Spleen (tissue), 11 donors: ENCODE measurements around the gene IQCF6. TPM values are rescaled to one million over a fixed set of nuclear protein-coding genes. Genes with fewer than 3 reads are reported as not detected.

Source experiments
- DNase-seq: peaks from one replicate; pipeline ENCODE4 v3.0.0-alpha.2; 2020
- H3K27ac ChIP-seq, 8 donors: fragments of 200-600 bp; sonication (generic) in 7 of 8; 1 replicate in 4 of 8; 2 replicates in 4 of 8; pipeline versions ENCODE4 v1.5.0 to v1.8.0; 2016 to 2021; ENCODE audit warnings: inconsistent platforms in 4 of 8, mild to moderate bottlenecking in 4 of 8, moderate library complexity in 1 of 8
- H3K27me3 ChIP-seq, 7 donors: fragments of 200-600 bp; sonication (generic) in 6 of 7; replicated peaks in 1 of 7; 1 replicate in 4 of 7; 2 replicates in 3 of 7; pipeline versions ENCODE4 v1.5.0 to v1.8.0; 2016 to 2021; ENCODE audit warnings: inconsistent platforms in 3 of 7, mild to moderate bottlenecking in 1 of 7
- H3K36me3 ChIP-seq, 6 donors: fragments of 200-600 bp; sonication (generic) in 5 of 6; 1 replicate in 4 of 6; 2 replicates in 2 of 6; pipeline versions ENCODE4 v1.5.0 to v1.8.0; 2016 to 2021; ENCODE audit warnings: inconsistent platforms in 2 of 6
- H3K4me1 ChIP-seq, 6 donors: fragments of 200-600 bp; sonication (generic) in 5 of 6; 1 replicate in 3 of 6; 2 replicates in 3 of 6; pipeline versions ENCODE4 v1.5.0 to v1.8.0; 2016 to 2021; ENCODE audit warnings: inconsistent platforms in 3 of 6
- H3K4me3 ChIP-seq, 8 donors: fragments of 200-600 bp; sonication (generic) in 7 of 8; 1 replicate in 4 of 8; 2 replicates in 4 of 8; pipeline versions ENCODE4 v1.5.0 to v1.8.0; 2016 to 2021; ENCODE audit warnings: inconsistent platforms in 4 of 8, mild to moderate bottlenecking in 4 of 8, moderate library complexity in 2 of 8
- H3K9me3 ChIP-seq, 8 donors: fragments of 200-600 bp; sonication (generic) in 7 of 8; 1 replicate in 4 of 8; 2 replicates in 4 of 8; pipeline versions ENCODE4 v1.5.0 to v1.8.0; 2016 to 2021; ENCODE audit warnings: inconsistent platforms in 4 of 8
- POLR2A ChIP-seq, 3 donors: fragments of 450-650 bp; IDR thresholded peaks; one replicate each; pipeline ENCODE4 v1.5.1; 2017; ENCODE audit warnings: antibody characterized with exemption in 3 of 3, mild to moderate bottlenecking in 1 of 3
- POLR2AphosphoS5 ChIP-seq, 3 donors: sonication (generic); formaldehyde crosslinking; IDR thresholded peaks; one replicate each; pipeline ENCODE4 v1.5.1; 2017; ENCODE audit warnings: antibody characterized with exemption in 3 of 3
- WGBS, 5 donors: extraction: QIAGEN DNeasy Blood & Tissue Kit in 3 of 5; methylation state at CpG; one replicate each; pipeline versions ENCODE4 v1.1.5 to v1.1.7; 2013 to 2018; 5-methylcytosine and 5-hydroxymethylcytosine counted together
- intact Hi-C: fragments of 100-400 bp; cut with DNase I; formaldehyde crosslinking; loops from one replicate; pipeline ENCODE4 v1.15.0; 2023; ENCODE audit warnings: low total_unique reads
- polyA plus RNA-seq, 3 donors: library from polyadenylated mRNA; stranded (reverse); fragments of 200-250 nt; gene quantifications; one replicate each; pipeline ENCODE4 v1.2.1, GENCODE V29; 2013
- total RNA-seq, 7 donors: library from RNA; depleted of rRNA in 3 of 7; stranded (reverse); fragments of >200 nt in 3 of 7; fragmentation: NEBNext Ultra II Directional in 4 of 7; extraction: Animal tissue kit (Norgen Biotek cat#: 25700) in 4 of 7; gene quantifications; one replicate each; pipeline versions ENCODE4 v1.1.0 to v1.2.1, GENCODE V29; 2016 to 2021
- TF ChIP-seq, protein P1 (sequence below), 11 experiments: fragments of 200-600 bp in 7 of 11; fragments of 450-650 bp in 4 of 11; sonication (generic) in 4 of 11; IDR thresholded peaks in 8 of 11; conservative IDR thresholded peaks in 3 of 11; 1 replicate in 7 of 11; 2 replicates in 4 of 11; pipeline versions ENCODE4 v1.4.0 to v1.8.0; 2016 to 2021; ENCODE audit warnings: antibody characterized with exemption in 11 of 11, inconsistent platforms in 4 of 11, mild to moderate bottlenecking in 1 of 11
- donor health status: healthy with polysubstance abuse.
- donor health status: DM: no; HTN: no; CAD: no; lungs with moderate emphysema.
- donor health status: DM: no; HTN: no; CAD: no.
- donor health status: Bipolar disorder and iron deficiency.
- donor health status: healthy.
- donor health status: DM: no; HTN: no; CAD: no.
- donor health status: DM: yes; HTN: yes; CAD: no.

IQCF6 gene
- total and polyA plus RNA-seq, 10 donors: not detected

GRCh38 chr3:51808934-51809333 lies 29.9 kb upstream of the IQCF6 start:
- H3K27ac ChIP-seq: no peak overlapping the region
- H3K4me1 ChIP-seq: no peaks in the 10 kb centered on the region
- no peak for DNase-seq
- H3K27me3 ChIP-seq: no peaks in the 10 kb centered on the region
- TF ChIP-seq POLR2A (IDR thresholded peaks at IDR 0.05) (no peak), POLR2AphosphoS5 (IDR thresholded peaks at IDR 0.05) (no peak)
- TF ChIP-seq, protein P1, sequence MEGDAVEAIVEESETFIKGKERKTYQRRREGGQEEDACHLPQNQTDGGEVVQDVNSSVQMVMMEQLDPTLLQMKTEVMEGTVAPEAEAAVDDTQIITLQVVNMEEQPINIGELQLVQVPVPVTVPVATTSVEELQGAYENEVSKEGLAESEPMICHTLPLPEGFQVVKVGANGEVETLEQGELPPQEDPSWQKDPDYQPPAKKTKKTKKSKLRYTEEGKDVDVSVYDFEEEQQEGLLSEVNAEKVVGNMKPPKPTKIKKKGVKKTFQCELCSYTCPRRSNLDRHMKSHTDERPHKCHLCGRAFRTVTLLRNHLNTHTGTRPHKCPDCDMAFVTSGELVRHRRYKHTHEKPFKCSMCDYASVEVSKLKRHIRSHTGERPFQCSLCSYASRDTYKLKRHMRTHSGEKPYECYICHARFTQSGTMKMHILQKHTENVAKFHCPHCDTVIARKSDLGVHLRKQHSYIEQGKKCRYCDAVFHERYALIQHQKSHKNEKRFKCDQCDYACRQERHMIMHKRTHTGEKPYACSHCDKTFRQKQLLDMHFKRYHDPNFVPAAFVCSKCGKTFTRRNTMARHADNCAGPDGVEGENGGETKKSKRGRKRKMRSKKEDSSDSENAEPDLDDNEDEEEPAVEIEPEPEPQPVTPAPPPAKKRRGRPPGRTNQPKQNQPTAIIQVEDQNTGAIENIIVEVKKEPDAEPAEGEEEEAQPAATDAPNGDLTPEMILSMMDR (IDR thresholded peaks at IDR 0.05 in 8 of 11, conservative IDR thresholded peaks at IDR 0.05 in 3 of 11): no peak
- peaks cover 0 to 9% (median 0%) of the 10 kb centered on the region in 8 donors for H3K9me3 ChIP-seq
- WGBS, 5 donors: 77 to 88% (median 88%) methylated on average over 5 of the region's 5 CpGs
- no peaks in the 10 kb centered on the region for H3K36me3 ChIP-seq
- intact Hi-C loops: loop anchor here (10.0 kb wide), 1 partner anchor 94 kb away; no protein-coding TSS in a partner anchor
- no peak overlapping the region for H3K4me3 ChIP-seq

GRCh38 chr3:51802106-51802703 lies 23.2 kb upstream of the IQCF6 start:
- WGBS, 5 donors: 49 to 60% (median 54%) methylated on average over 11 of the region's 11 CpGs
- Histone ChIP-seq H3K27me3 (peaks cover 0 to 13% (median 6%) of the 10 kb centered on the region in 7 donors), H3K4me1 (no peaks in the 10 kb centered on the region), H3K4me3 (no peak overlapping the region), H3K27ac (no peak overlapping the region), H3K9me3 (no peaks in the 10 kb centered on the region), H3K36me3 (no peaks in the 10 kb centered on the region)
- intact Hi-C loops: loop anchor here (10.0 kb wide), 1 partner anchor 87 kb away; no protein-coding TSS in a partner anchor
- no peak for DNase-seq
- TF ChIP-seq, protein P1 (IDR thresholded peaks at IDR 0.05 in 8 of 11, conservative IDR thresholded peaks at IDR 0.05 in 3 of 11): no peak
- TF ChIP-seq POLR2AphosphoS5 (IDR thresholded peaks at IDR 0.05): no peak
- TF ChIP-seq POLR2A (IDR thresholded peaks at IDR 0.05): no peak

DNA sequence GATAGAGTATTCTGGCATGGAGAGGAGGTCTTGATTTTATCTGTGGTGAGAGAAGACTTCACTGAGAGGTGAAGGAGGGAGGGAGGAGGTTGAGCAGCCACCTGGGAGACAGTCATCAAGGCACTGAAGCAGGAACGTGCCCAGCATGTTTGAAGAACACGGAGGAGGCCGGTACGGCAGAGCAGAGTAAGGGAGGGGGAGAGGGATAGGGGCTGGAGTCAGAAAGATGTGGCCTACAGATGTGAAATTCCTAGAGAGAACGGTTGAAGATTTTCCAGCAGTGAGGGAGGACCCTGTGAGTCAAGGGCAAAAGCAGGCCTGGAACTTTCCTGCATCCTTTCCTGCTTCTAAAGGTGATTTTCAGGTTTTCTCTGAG lies 21.7 kb upstream of the IQCF6 start:
- no peaks in the 10 kb centered on the region for H3K9me3 ChIP-seq
- H3K27me3 ChIP-seq: peaks cover 0 to 15% (median 6%) of the 10 kb centered on the region in 7 donors
- H3K4me1 ChIP-seq: no peaks in the 10 kb centered on the region
- WGBS, 5 donors: 76 to 86% (median 79%) methylated on average over 5 of the region's 5 CpGs
- intact Hi-C loops: loop anchor here (2.0 to 10.0 kb wide), 2 partner anchors 86 to 298 kb away; no protein-coding TSS in a partner anchor
- H3K27ac ChIP-seq: no peak overlapping the region
- H3K36me3 ChIP-seq: no peaks in the 10 kb centered on the region
- H3K4me3 ChIP-seq: no peak overlapping the region
- DNase-seq: no peak
- TF ChIP-seq, protein P1 (IDR thresholded peaks at IDR 0.05 in 8 of 11, conservative IDR thresholded peaks at IDR 0.05 in 3 of 11): no peak
- TF ChIP-seq POLR2A (IDR thresholded peaks at IDR 0.05) (no peak), POLR2AphosphoS5 (IDR thresholded peaks at IDR 0.05) (no peak)

GRCh38 chr3:51799879-51800749 lies 21.1 kb upstream of the IQCF6 start:
- Histone ChIP-seq H3K36me3 (no peaks in the 10 kb centered on the region), H3K4me3 (no peak overlapping the region), H3K27me3 (peaks cover 0 to 18% (median 6%) of the 10 kb centered on the region in 7 donors), H3K9me3 (no peaks in the 10 kb centered on the region), H3K27ac (no peak overlapping the region), H3K4me1 (no peaks in the 10 kb centered on the region)
- TF ChIP-seq, protein P1 (IDR thresholded peaks at IDR 0.05 in 8 of 11, conservative IDR thresholded peaks at IDR 0.05 in 3 of 11): peak in 10 of 11 experiments; percentile 12 to 76 (median 71)
- TF ChIP-seq POLR2AphosphoS5 (IDR thresholded peaks at IDR 0.05): no peak
- intact Hi-C loops: loop anchor here (2.0 to 10.0 kb wide), 2 partner anchors 85 to 297 kb away; no protein-coding TSS in a partner anchor
- no peak for DNase-seq
- WGBS, 5 donors: 25 to 29% (median 28%) methylated on average over 3 of the region's 3 CpGs
